CD4-positive, CD25-positive, alpha-beta regulatory T cell (primary cell): Measurements from ENCODE around the gene ADGRV1. TPM values are rescaled to one million over a fixed set of nuclear protein-coding genes. Genes with fewer than 3 reads are reported as not detected.

Source experiments
- ATAC-seq, 2 donors: fragments of 150-1000 bp; cut with Tn5 transposase; one replicate each; pipeline ENCODE4 v1.10.0; 2021; ENCODE audit warnings: low read depth in 2 of 2, moderate number of reproducible peaks in 2 of 2, moderate library complexity in 1 of 2
- DNase-seq, 3 donors: peaks; one replicate each; pipeline versions ENCODE4 v3.0.0 to v3.0.0-alpha.2; 2012 to 2022; ENCODE audit warnings: mixed read lengths in 1 of 3
- H3K27ac ChIP-seq: one replicate; pipeline ENCODE4 v1.7.0; 2013; ENCODE audit warnings: mild to moderate bottlenecking, low read length; ENCODE audit not compliant: insufficient read depth, poor library complexity, severe bottlenecking
- H3K27me3 ChIP-seq: one replicate; pipeline ENCODE4 v1.7.0; 2013; ENCODE audit warnings: low read length; ENCODE audit not compliant: control insufficient read depth, insufficient read depth
- H3K36me3 ChIP-seq: one replicate; pipeline ENCODE4 v1.7.0; 2013; ENCODE audit warnings: mild to moderate bottlenecking, low read length, moderate library complexity; ENCODE audit not compliant: control insufficient read depth, insufficient read depth
- H3K4me1 ChIP-seq: 2 replicates; pipeline ENCODE4 v1.7.0; 2013; ENCODE audit warnings: mild to moderate bottlenecking, low read length; ENCODE audit not compliant: insufficient read depth, control insufficient read depth, poor library complexity, severe bottlenecking
- H3K4me3 ChIP-seq: one replicate; pipeline ENCODE4 v1.7.0; 2013; ENCODE audit warnings: low read depth, mild to moderate bottlenecking, low read length, moderate library complexity
- H3K9me3 ChIP-seq, 2 experiments: 1 replicate in 1 of 2; 2 replicates in 1 of 2; pipeline ENCODE4 v1.7.0; 2013; ENCODE audit warnings: low read length in 2 of 2, mild to moderate bottlenecking in 1 of 2, moderate library complexity in 1 of 2; ENCODE audit not compliant: control insufficient read depth in 2 of 2
- H3K27ac Mint-ChIP-seq, 3 donors: one replicate each; pipeline ENCODE4 v1.8.0; 2020 to 2022; ENCODE audit warnings: mild to moderate bottlenecking in 3 of 3, mixed read lengths in 3 of 3, moderate library complexity in 2 of 3
- H3K27me3 Mint-ChIP-seq: one replicate; pipeline ENCODE4 v1.8.0; 2022; ENCODE audit warnings: mild to moderate bottlenecking, mixed read lengths
- H3K36me3 Mint-ChIP-seq: one replicate; pipeline ENCODE4 v1.8.0; 2020; ENCODE audit warnings: mixed read lengths
- H3K4me1 Mint-ChIP-seq, 4 donors: one replicate each; pipeline ENCODE4 v1.8.0; 2020 to 2022; ENCODE audit warnings: mixed read lengths in 4 of 4, mild to moderate bottlenecking in 1 of 4
- H3K4me3 Mint-ChIP-seq, 4 donors: one replicate each; pipeline ENCODE4 v1.8.0; 2020 to 2022; ENCODE audit warnings: mild to moderate bottlenecking in 4 of 4, mixed read lengths in 4 of 4, moderate library complexity in 3 of 4
- H3K9me3 Mint-ChIP-seq, 7 donors: one replicate each; pipeline ENCODE4 v1.8.0; 2020 to 2022; ENCODE audit warnings: mixed read lengths in 7 of 7, mild to moderate bottlenecking in 3 of 7, moderate library complexity in 2 of 7
- polyA plus RNA-seq, 4 donors: library from polyadenylated mRNA; unstranded; fragments of 300-500 nt; fragmentation: Illumina TruSeq; gene quantifications; one replicate each; pipeline ENCODE4 v1.2.3, GENCODE V29; 2021
- total RNA-seq: library from RNA; stranded (reverse); gene quantifications from one replicate; pipeline ENCODE4 v1.2.3, GENCODE V29; 2022

The ADGRV1 gene
- total and polyA plus RNA-seq, 5 donors from 2014 or later: 0.42 to 0.52 TPM; not detected in 3

DNA sequence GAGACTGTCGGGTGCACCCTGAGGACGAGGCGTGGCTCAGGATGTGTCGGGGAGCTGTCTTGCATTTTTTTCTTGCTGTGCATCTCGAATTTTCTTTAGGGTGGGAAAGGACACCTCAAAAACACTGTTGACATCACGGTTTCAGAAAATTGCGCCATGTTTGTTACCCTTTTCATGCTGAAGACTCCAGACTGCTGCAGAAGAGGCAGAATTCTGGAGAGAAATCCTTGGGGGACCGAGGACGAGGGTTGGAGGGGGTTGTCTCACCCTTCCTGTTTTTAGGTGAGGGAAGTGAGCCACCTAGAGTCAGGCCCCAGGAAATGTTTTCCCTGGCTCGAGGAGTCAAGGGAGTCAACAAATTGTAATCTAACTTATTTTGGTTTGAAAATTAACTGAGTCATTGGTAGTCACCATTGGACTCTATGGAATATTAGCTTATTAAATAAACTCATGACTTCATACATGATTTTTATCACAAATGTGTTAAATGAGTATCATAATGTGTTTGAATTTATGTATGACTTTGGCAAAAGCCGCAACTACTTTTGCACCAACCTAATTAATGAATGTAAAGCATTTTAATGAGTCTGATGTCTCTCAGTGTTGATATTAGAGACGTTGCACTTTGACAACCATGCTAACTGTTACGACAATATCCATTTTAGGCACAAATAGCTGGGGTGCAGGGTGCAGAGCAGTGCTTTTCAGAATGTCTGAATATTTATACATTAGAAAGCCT, 28.5 kb upstream of the ADGRV1 start:
- H3K4me3 ChIP-seq: peak overlapping the region; percentile 94
- H3K27ac Mint-ChIP-seq: peak overlapping the region; percentile 95 to 99 (median 99)

GRCh38 chr5:90530736-90531487, 27.7 kb upstream of the ADGRV1 start:
- Mint-ChIP-seq H3K4me3 (peak overlapping the region; percentile 92 to 100 (median 97)), H3K27ac (peak overlapping the region in 2 of 3 donors; percentile 95 to 99), H3K36me3 (no peaks in the 10 kb centered on the region), H3K4me1 (peaks cover 22 to 33% (median 30%) of the 10 kb centered on the region in 4 donors), H3K9me3 (peaks cover 0 to 1% (median 0%) of the 10 kb centered on the region in 7 donors), H3K27me3 (peaks cover 40% of the 10 kb centered on the region)
- peaks cover 23% of the 10 kb centered on the region for H3K27me3 ChIP-seq
- peak overlapping the region; percentile 94 for H3K4me3 ChIP-seq
- no peak for ATAC-seq
- no peak for DNase-seq
- H3K4me1 ChIP-seq: peaks cover 32% of the 10 kb centered on the region
- H3K27ac ChIP-seq: no peak overlapping the region
- H3K36me3 ChIP-seq: peaks cover 3% of the 10 kb centered on the region
- H3K9me3 ChIP-seq: no peaks in the 10 kb centered on the region

More for the DNA sequence above, 28.5 kb upstream of the ADGRV1 start:
- peaks cover 33% of the 10 kb centered on the region for H3K27me3 Mint-ChIP-seq
- Histone ChIP-seq H3K9me3 (no peaks in the 10 kb centered on the region), H3K4me1 (peaks cover 32% of the 10 kb centered on the region), H3K27me3 (peaks cover 21% of the 10 kb centered on the region), H3K36me3 (peaks cover 4% of the 10 kb centered on the region), H3K27ac (peak overlapping the region; percentile 96)
- H3K4me1 Mint-ChIP-seq: peaks cover 24 to 42% (median 32%) of the 10 kb centered on the region in 4 donors
- H3K4me3 Mint-ChIP-seq: peak overlapping the region; percentile 92 to 100 (median 97)
- DNase-seq (peak in 2 of 3 donors; percentile 81 to 91), ATAC-seq (peak; percentile 57)
- peaks cover 1% of the 10 kb centered on the region for H3K36me3 Mint-ChIP-seq
- H3K9me3 Mint-ChIP-seq: peaks cover 0 to 1% (median 0%) of the 10 kb centered on the region in 7 donors

DNA sequence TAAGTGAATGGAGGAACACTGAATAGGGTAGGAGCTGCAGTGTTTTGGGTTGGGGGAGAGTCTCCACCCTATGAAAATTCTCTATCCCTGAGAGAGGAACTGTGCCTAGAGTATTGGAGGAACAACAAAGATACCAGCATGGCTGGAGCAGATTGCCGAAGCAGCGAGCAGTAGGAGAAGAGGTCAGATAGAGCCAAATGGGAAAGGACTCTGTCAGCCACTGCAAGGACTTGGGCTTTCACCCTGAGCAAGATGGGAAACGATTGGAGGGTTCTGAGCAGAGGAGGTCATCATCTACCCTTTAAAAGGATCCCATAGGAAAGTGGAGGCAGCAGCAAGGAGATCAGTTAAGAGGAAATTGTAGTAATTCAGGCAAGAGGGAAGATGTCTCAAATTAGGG, 24.8 kb upstream of the ADGRV1 start:
- H3K27me3 Mint-ChIP-seq: peaks cover 59% of the 10 kb centered on the region
- no peak for ATAC-seq
- H3K36me3 ChIP-seq: no peaks in the 10 kb centered on the region
- H3K4me3 Mint-ChIP-seq: no peak overlapping the region
- no peak for DNase-seq
- no peak overlapping the region for H3K27ac Mint-ChIP-seq
- peaks cover 3% of the 10 kb centered on the region for H3K4me1 ChIP-seq
- H3K9me3 Mint-ChIP-seq: no peaks in the 10 kb centered on the region
- H3K4me1 Mint-ChIP-seq: peaks cover 2 to 6% (median 4%) of the 10 kb centered on the region in 4 donors
- H3K27me3 ChIP-seq: peaks cover 25% of the 10 kb centered on the region
- no peaks in the 10 kb centered on the region for H3K36me3 Mint-ChIP-seq
- H3K27ac ChIP-seq: no peak overlapping the region
- H3K9me3 ChIP-seq: no peaks in the 10 kb centered on the region
- H3K4me3 ChIP-seq: no peak overlapping the region

DNA sequence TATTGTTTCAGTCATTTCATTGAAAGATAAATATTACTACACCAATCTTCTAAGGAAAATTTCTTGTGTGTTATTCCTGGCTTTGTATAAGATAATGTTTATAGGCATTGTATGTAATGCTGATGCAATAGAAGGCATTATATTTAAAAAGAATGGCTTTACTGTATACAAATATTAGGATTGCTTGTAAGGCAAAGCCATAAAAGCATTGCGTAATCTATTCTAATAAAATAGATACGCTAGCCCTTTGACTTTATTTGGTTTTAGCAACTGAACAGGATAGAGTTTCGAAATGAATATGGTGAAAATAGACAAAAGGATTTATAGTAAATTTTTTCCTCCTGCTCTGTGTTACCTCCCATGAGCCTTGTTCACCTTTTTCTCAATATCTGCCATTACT, 23.7 kb upstream of the ADGRV1 start:
- Histone ChIP-seq H3K27ac (no peak overlapping the region), H3K27me3 (peaks cover 26% of the 10 kb centered on the region), H3K36me3 (no peaks in the 10 kb centered on the region), H3K9me3 (no peaks in the 10 kb centered on the region), H3K4me3 (no peak overlapping the region), H3K4me1 (no peaks in the 10 kb centered on the region)
- no peaks in the 10 kb centered on the region for H3K9me3 Mint-ChIP-seq
- no peak overlapping the region for H3K27ac Mint-ChIP-seq
- DNase-seq: no peak
- peaks cover 67% of the 10 kb centered on the region for H3K27me3 Mint-ChIP-seq
- no peak overlapping the region for H3K4me3 Mint-ChIP-seq
- H3K4me1 Mint-ChIP-seq: peaks cover 0 to 2% (median under 1%) of the 10 kb centered on the region in 4 donors
- H3K36me3 Mint-ChIP-seq: no peaks in the 10 kb centered on the region
- ATAC-seq: no peak

DNA sequence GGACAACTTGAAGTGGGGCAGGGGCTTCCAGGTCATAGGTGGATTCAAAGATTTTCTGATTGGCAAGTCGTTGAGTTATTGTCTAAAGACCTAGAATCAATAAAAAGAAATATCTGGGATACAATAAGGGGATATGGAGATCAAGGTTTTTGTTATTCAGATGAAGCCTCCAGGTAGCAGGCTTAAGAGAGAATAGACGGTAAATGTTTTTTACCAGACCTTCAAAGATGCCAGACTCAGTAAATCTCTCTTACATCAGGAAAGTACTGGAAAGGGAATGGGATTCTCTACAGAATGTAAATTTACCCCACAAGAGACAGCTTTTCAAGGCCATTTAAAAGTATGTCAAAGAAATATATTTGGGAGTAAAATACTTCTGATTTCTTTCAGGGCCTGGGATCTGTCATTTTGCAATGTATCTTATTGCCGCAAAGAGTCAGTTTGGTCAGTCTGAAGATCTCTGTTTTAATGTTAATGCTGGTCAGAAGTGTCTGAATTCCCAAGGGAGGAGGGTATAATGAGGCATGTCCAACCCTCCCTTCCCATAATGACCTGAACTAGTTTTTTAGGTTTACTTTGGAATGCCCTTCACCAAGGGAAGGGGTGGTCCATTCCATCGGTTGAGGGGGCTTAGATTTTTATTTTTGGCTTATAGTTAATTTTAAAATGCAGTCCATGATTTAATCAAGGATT, 15.6 kb upstream of the ADGRV1 start:
- DNase-seq (no peak), ATAC-seq (no peak)
- Mint-ChIP-seq H3K4me3 (no peak overlapping the region), H3K4me1 (no peaks in the 10 kb centered on the region), H3K27ac (no peak overlapping the region), H3K9me3 (no peaks in the 10 kb centered on the region), H3K27me3 (peaks cover 69% of the 10 kb centered on the region), H3K36me3 (no peaks in the 10 kb centered on the region)
- no peaks in the 10 kb centered on the region for H3K9me3 ChIP-seq
- H3K36me3 ChIP-seq: no peaks in the 10 kb centered on the region
- H3K4me1 ChIP-seq: no peaks in the 10 kb centered on the region
- no peak overlapping the region for H3K27ac ChIP-seq
- H3K4me3 ChIP-seq: no peak overlapping the region
- peaks cover 32% of the 10 kb centered on the region for H3K27me3 ChIP-seq

GRCh38 chr5:90545511-90545910, 13.1 kb upstream of the ADGRV1 start:
- no peaks in the 10 kb centered on the region for H3K9me3 Mint-ChIP-seq
- Histone ChIP-seq H3K4me1 (no peaks in the 10 kb centered on the region), H3K27me3 (peaks cover 28% of the 10 kb centered on the region), H3K4me3 (no peak overlapping the region), H3K27ac (no peak overlapping the region), H3K36me3 (no peaks in the 10 kb centered on the region), H3K9me3 (no peaks in the 10 kb centered on the region)
- peaks cover 51% of the 10 kb centered on the region for H3K27me3 Mint-ChIP-seq
- H3K4me3 Mint-ChIP-seq: no peak overlapping the region
- H3K36me3 Mint-ChIP-seq: no peaks in the 10 kb centered on the region
- H3K4me1 Mint-ChIP-seq: no peaks in the 10 kb centered on the region
- no peak for ATAC-seq
- DNase-seq: no peak
- no peak overlapping the region for H3K27ac Mint-ChIP-seq

- H3K9me3 Mint-ChIP-seq: no peaks in the 10 kb centered on the region
- Histone ChIP-seq H3K36me3 (no peaks in the 10 kb centered on the region), H3K27ac (no peak overlapping the region), H3K4me1 (no peaks in the 10 kb centered on the region), H3K9me3 (no peaks in the 10 kb centered on the region), H3K27me3 (peaks cover 27% of the 10 kb centered on the region), H3K4me3 (no peak overlapping the region)
- no peak overlapping the region for H3K27ac Mint-ChIP-seq
- no peak for DNase-seq
- no peaks in the 10 kb centered on the region for H3K36me3 Mint-ChIP-seq
- H3K4me3 Mint-ChIP-seq: no peak overlapping the region
- no peaks in the 10 kb centered on the region for H3K4me1 Mint-ChIP-seq
- no peak for ATAC-seq
- peaks cover 46% of the 10 kb centered on the region for H3K27me3 Mint-ChIP-seq
Measured at GRCh38 chr5:90546216-90546837, 12.3 kb upstream of the ADGRV1 start.
